HL-60 (cell line): ENCODE data around the gene PIH1D1.

Experiments used
- DNase-seq, 2 experiments: peaks; one replicate each; pipeline ENCODE4 v3.0.0-alpha.2; 2010 to 2020; ENCODE audit warnings: low read depth in 1 of 2, low spot score in 1 of 2
- H3K27ac ChIP-seq: fragments of 250-450 bp; sonication (Bioruptor Pico); replicated peaks from 2 replicates; pipeline ENCODE4 v1.5.1; 2020; ENCODE audit warnings: mild to moderate bottlenecking, moderate library complexity
- H3K27me3 ChIP-seq: fragments of 250-450 bp; sonication (Bioruptor Pico); 2 replicates; pipeline ENCODE4 v1.5.1; 2021; ENCODE audit warnings: mild to moderate bottlenecking, moderate library complexity; ENCODE audit not compliant: insufficient read depth, poor library complexity, severe bottlenecking
- H3K4me3 ChIP-seq: replicated peaks from 2 replicates; pipeline ENCODE4 v1.5.1; 2011; ENCODE audit warnings: mild to moderate bottlenecking, control low read depth, low read length; ENCODE audit not compliant: insufficient read depth
- GABPA ChIP-seq: IDR thresholded peaks from 2 replicates; pipeline ENCODE4 v1.6.1; 2012; ENCODE audit warnings: low read depth
- POLR2AphosphoS5 ChIP-seq: IDR thresholded peaks from 2 replicates; pipeline ENCODE4 v1.6.1; 2012; ENCODE audit warnings: low read depth
- SPI1 ChIP-seq: IDR thresholded peaks from 2 replicates; pipeline ENCODE4 v1.6.1; 2012; ENCODE audit warnings: low read depth, mild to moderate bottlenecking, borderline replicate concordance
- TF ChIP-seq, protein P1 (sequence below): IDR thresholded peaks from one replicate; pipeline ENCODE4 v1.5.1; 2011; ENCODE audit warnings: low read length, control low read depth, inconsistent platforms; ENCODE audit not compliant: insufficient read depth
- TF ChIP-seq, protein P2 (sequence below): IDR thresholded peaks from 2 replicates; pipeline ENCODE4 v1.6.1; 2012; ENCODE audit warnings: low read depth; ENCODE audit not compliant: insufficient replicate concordance

The PIH1D1 gene

DNA sequence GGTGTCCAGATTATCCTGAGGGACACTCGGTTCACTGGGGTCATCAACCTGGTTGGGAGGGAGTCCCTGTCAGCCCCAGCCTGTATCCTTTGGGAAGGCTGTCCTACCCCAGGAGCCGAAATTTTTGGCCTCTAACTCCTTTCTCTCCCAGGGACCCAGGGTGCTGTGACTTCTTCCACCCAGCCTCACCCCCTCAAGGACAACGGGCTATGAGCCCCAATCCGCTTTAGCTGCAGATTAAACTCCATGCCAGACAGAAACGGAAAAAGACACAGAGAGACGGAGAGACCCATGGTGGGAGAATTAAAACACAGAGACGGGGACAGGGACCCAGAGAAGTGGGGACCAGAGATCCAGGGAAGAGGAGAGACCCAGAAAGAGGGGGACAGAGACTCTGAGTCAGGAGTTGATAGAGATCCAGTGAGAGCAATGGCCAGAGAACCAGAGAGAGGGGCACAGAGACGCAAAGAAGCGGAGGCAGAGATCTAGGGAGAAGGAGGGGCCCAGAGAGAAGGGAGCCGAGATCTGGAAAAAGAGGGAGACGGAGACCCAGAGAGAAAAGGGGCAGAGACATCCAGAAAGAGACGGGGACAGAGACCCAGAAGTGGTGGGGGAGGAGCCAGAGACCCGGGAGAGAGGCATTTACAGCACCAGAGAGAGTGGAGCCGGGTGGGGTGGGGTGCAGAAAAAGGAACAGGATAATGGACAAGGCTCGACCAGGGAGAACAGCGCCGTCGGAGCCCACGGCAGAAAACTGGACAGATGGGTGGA lies 11.0 kb downstream of the PIH1D1 start:
- DNase-seq = no peak
- TF ChIP-seq POLR2AphosphoS5 (no peak), GABPA (no peak), SPI1 (no peak)
- TF ChIP-seq, protein P1, sequence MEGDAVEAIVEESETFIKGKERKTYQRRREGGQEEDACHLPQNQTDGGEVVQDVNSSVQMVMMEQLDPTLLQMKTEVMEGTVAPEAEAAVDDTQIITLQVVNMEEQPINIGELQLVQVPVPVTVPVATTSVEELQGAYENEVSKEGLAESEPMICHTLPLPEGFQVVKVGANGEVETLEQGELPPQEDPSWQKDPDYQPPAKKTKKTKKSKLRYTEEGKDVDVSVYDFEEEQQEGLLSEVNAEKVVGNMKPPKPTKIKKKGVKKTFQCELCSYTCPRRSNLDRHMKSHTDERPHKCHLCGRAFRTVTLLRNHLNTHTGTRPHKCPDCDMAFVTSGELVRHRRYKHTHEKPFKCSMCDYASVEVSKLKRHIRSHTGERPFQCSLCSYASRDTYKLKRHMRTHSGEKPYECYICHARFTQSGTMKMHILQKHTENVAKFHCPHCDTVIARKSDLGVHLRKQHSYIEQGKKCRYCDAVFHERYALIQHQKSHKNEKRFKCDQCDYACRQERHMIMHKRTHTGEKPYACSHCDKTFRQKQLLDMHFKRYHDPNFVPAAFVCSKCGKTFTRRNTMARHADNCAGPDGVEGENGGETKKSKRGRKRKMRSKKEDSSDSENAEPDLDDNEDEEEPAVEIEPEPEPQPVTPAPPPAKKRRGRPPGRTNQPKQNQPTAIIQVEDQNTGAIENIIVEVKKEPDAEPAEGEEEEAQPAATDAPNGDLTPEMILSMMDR = no peak
- TF ChIP-seq, protein P2, sequence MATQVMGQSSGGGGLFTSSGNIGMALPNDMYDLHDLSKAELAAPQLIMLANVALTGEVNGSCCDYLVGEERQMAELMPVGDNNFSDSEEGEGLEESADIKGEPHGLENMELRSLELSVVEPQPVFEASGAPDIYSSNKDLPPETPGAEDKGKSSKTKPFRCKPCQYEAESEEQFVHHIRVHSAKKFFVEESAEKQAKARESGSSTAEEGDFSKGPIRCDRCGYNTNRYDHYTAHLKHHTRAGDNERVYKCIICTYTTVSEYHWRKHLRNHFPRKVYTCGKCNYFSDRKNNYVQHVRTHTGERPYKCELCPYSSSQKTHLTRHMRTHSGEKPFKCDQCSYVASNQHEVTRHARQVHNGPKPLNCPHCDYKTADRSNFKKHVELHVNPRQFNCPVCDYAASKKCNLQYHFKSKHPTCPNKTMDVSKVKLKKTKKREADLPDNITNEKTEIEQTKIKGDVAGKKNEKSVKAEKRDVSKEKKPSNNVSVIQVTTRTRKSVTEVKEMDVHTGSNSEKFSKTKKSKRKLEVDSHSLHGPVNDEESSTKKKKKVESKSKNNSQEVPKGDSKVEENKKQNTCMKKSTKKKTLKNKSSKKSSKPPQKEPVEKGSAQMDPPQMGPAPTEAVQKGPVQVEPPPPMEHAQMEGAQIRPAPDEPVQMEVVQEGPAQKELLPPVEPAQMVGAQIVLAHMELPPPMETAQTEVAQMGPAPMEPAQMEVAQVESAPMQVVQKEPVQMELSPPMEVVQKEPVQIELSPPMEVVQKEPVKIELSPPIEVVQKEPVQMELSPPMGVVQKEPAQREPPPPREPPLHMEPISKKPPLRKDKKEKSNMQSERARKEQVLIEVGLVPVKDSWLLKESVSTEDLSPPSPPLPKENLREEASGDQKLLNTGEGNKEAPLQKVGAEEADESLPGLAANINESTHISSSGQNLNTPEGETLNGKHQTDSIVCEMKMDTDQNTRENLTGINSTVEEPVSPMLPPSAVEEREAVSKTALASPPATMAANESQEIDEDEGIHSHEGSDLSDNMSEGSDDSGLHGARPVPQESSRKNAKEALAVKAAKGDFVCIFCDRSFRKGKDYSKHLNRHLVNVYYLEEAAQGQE = no peak
- Histone ChIP-seq H3K27ac (no peak overlapping the region), H3K27me3 (peaks cover 52% of the 10 kb centered on the region), H3K4me3 (no peak overlapping the region)

DNA sequence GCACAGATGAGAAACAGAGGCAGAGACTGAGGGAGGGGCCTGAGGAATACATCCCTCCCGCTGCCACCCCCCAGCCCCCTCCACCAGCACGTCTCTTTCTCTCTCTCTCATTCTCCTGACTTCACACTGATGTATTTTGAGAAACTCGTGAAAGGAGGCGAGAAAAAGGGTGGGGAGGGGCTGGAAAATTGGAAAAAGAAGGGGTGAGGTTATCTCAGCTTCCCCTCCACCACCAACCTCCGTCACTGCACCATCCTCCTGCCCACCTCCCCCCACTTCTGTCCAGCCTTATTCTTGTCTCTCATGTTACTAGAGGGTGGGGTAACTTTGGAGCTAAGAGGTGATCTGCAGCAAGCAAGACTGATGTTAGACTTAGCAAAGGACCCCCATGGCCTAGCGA lies 11.8 kb downstream of the PIH1D1 start:
- no peak overlapping the region for H3K27ac ChIP-seq
- no peak overlapping the region for H3K4me3 ChIP-seq
- no peak for TF ChIP-seq POLR2AphosphoS5
- TF ChIP-seq GABPA = no peak
- TF ChIP-seq, protein P1 = no peak
- no peak for DNase-seq
- H3K27me3 ChIP-seq = peaks cover 57% of the 10 kb centered on the region

DNA sequence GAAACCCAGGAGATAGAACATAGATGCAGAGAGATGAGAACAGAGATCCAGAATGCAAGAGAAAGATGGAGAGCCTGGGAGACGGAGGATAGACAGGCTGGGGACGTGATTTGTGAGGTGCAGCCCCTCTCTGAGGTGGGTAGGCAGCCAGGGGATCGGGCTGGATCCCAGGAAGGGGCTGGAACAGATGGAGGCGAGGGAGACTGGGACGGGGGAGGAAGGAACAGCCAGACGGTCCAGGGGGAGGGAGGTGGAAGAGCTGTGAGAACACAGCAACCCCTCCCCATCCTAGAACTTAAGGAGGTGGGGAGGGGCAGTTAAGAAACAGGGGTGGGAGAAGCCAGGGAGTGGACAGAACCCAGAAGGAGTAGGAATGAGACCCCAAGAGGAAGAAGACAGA lies 13.4 kb downstream of the PIH1D1 start:
- DNase-seq = no peak
- Histone ChIP-seq H3K4me3 (no peak overlapping the region), H3K27ac (no peak overlapping the region)

DNA sequence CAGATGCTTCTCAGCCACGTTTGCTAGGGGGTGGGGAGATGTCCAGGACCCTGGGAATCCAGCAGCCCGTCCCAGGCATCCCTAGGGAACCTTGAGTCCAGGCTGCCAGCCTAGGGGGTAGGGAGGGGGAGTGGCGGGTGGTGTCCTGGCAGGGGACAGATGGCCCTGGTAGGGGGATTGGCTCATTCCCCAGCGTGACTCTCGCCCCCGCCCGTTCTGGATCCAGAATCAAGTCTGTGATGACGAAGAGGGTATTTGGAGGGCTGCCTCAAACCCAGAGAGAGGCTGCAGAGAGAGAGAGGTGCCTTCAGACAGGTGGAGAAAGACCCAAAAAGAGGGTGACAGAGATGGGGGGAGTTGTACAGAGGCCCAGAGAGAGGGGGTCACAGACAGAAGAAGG lies 14.4 kb downstream of the PIH1D1 start:
- Histone ChIP-seq H3K4me3 (no peak overlapping the region), H3K27ac (no peak overlapping the region), H3K27me3 (peaks cover 56% of the 10 kb centered on the region)
- TF ChIP-seq POLR2AphosphoS5 (no peak), SPI1 (no peak), GABPA (no peak)
- TF ChIP-seq, protein P1 = no peak
- TF ChIP-seq, protein P2 = no peak
- no peak for DNase-seq

More for the DNA sequence above, 13.4 kb downstream of the PIH1D1 start:
- peaks cover 59% of the 10 kb centered on the region for H3K27me3 ChIP-seq
- TF ChIP-seq, protein P1 = no peak
- TF ChIP-seq POLR2AphosphoS5 = no peak
